ENCODE measurements around the gene MST1R. TPM values are rescaled to one million over a fixed set of nuclear protein-coding genes. Genes with fewer than 3 reads are reported as not detected.

MST1R gene
- total RNA-seq, 1 donor from 2014 or later, result not detected

GRCh38 chr3:49864505-49864904, 39.2 kb downstream of the MST1R start:
- H3K9me3 ChIP-seq, result no peaks in the 10 kb centered on the region
- TF ChIP-seq CTCF (IDR thresholded peaks at IDR 0.05), result no peak
- no peak overlapping the region for H3K4me3 ChIP-seq
- no peak for DNase-seq (ENCODE audit: low spot score in 2 of 2)
- intact Hi-C loops (cut with DNase I), result no loop called here
- peaks cover 4 to 6% of the 10 kb centered on the region in 2 donors for H3K4me1 ChIP-seq
- no peaks in the 10 kb centered on the region for H3K36me3 ChIP-seq
- no peak overlapping the region for H3K27ac ChIP-seq
- H3K27me3 ChIP-seq, result peaks cover 10% of the 10 kb centered on the region

GRCh38 chr3:49859576-49860305, 43.9 kb downstream of the MST1R start:
- no peak for TF ChIP-seq CTCF (IDR thresholded peaks at IDR 0.05)
- no peak for DNase-seq (ENCODE audit: low spot score in 2 of 2)
- Histone ChIP-seq H3K27me3 (no peaks in the 10 kb centered on the region), H3K27ac (no peak overlapping the region), H3K36me3 (no peaks in the 10 kb centered on the region), H3K4me3 (no peak overlapping the region), H3K4me1 (peaks cover 8% of the 10 kb centered on the region in 2 donors), H3K9me3 (no peaks in the 10 kb centered on the region)
- intact Hi-C loops (cut with DNase I), result loop anchor here (10.0 kb wide), 1 partner anchor 135 kb away; the partner anchor contains the start of gene GMPPB

GRCh38 chr3:49856181-49857005, 47.3 kb downstream of the MST1R start, which contains the start of gene TRAIP:
Gene TRAIP, minus strand, starts transcription at chr3:49856564. Its CDS starts 111 bp downstream, at chr3:49856453.
- Histone ChIP-seq H3K9me3 (no peaks in the 10 kb centered on the region), H3K27me3 (no peaks in the 10 kb centered on the region), H3K36me3 (no peaks in the 10 kb centered on the region), H3K4me3 (peak within 1 kb of the TSS; percentile 64 to 80), H3K27ac (peak within 1 kb of the TSS; percentile 83 to 89), H3K4me1 (peaks cover 8% of the 10 kb centered on the region in 2 donors)
- peak in 1 of 3 experiments; percentile 5 for TF ChIP-seq CTCF (IDR thresholded peaks at IDR 0.05)
- intact Hi-C loops (cut with DNase I), result loop anchor here (1.0 to 10.0 kb wide), 5 partner anchors 50 to 132 kb away; partner anchors contain the start of genes GMPPB, IP6K1 and RBM6
- peak; percentile 73 to 97 for DNase-seq (ENCODE audit: low spot score in 2 of 2)

GRCh38 chr3:49855662-49856061, 48.0 kb downstream of the MST1R start:
- no peak for DNase-seq (ENCODE audit: low spot score in 2 of 2)
- intact Hi-C loops (cut with DNase I), result loop anchor here (1.0 to 10.0 kb wide), 5 partner anchors 51 to 131 kb away; partner anchors contain the start of genes GMPPB, IP6K1 and RBM6
- no peak overlapping the region for H3K27ac ChIP-seq

More at GRCh38 chr3:49855662-49856061, 48.0 kb downstream of the MST1R start:
- H3K4me3 ChIP-seq, result peak overlapping the region; percentile 64 to 80
- H3K27me3 ChIP-seq, result no peaks in the 10 kb centered on the region
- peaks cover 8% of the 10 kb centered on the region in 2 donors for H3K4me1 ChIP-seq
- no peak for TF ChIP-seq CTCF (IDR thresholded peaks at IDR 0.05)
- H3K9me3 ChIP-seq, result no peaks in the 10 kb centered on the region
- H3K36me3 ChIP-seq, result no peaks in the 10 kb centered on the region
